Mononuclear cell (primary cell): ENCODE data around the gene CDC25C. TPM values are rescaled to one million over a fixed set of nuclear protein-coding genes. Genes with fewer than 3 reads are reported as not detected.
"Not testable (repeated sequence)": the region's sequence is repeated elsewhere in the genome, so short reads cannot be mapped to it uniquely, and the experiment has no call there.

Source experiments
- H3K27me3 ChIP-seq: 2 replicates; pipeline ENCODE4 v1.6.0; 2011; ENCODE audit warnings: low read length, control low read depth; ENCODE audit not compliant: insufficient read depth
- H3K4me1 ChIP-seq: 2 replicates; pipeline ENCODE4 v1.5.1; 2011; ENCODE audit warnings: mild to moderate bottlenecking, low read length, control low read depth; ENCODE audit not compliant: insufficient read depth
- H3K4me3 ChIP-seq: 2 replicates; pipeline ENCODE4 v1.5.1; 2011; ENCODE audit warnings: mild to moderate bottlenecking, low read length, moderate library complexity
- H3K9me3 ChIP-seq: 2 replicates; pipeline ENCODE4 v1.5.1; 2011; ENCODE audit warnings: low read depth, mild to moderate bottlenecking, control low read depth, low read length
- total RNA-seq: library from RNA; depleted of rRNA; stranded (reverse); fragments of >200 nt; gene quantifications from one replicate; pipeline ENCODE4 v1.2.3, GENCODE V29; 2012

CDC25C gene
- total RNA-seq, 1 donor = 1.2 TPM

GRCh38 chr5:138336952-138337684 is 5.5 kb upstream of the CDC25C start:
- Histone ChIP-seq H3K27me3 (no peaks in the 10 kb centered on the region), H3K4me3 (peak overlapping the region; percentile 81), H3K4me1 (peaks cover 41% of the 10 kb centered on the region), H3K9me3 (no peaks in the 10 kb centered on the region)

- Histone ChIP-seq H3K4me1 (peaks cover 40% of the 10 kb centered on the region), H3K27me3 (no peaks in the 10 kb centered on the region), H3K9me3 (no peaks in the 10 kb centered on the region)
Observed at GRCh38 chr5:138334867-138335447, 3.4 kb upstream of the CDC25C start.

DNA sequence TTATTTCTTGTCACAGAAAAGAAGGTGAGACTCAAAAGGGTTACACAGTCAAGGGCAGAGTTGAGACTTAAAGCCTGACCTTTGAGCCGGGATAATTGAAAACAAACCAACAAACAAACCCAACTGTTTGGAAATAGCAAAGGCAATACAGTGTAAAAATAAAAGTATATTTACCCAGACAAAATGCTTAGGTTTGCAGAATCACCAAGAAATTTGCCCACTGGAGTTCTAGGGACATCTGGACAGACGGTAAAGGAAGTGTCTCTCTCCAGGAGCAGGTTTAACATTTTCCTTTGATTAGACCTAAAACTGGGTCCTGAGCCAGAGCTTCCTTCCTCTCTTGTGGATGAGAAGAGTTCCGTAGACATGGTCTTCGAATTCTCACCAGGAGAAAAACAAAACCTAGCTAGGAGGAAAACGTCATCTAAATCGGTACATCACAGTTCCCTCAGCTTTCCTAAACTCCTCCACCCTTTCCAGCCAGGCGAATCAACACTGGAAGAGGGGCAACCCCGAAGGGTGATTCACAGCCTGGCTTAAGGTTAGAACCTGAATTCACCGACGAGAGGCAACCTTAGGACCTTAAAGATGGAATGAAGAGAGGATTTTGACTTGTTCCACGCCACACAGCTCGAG is 673 bp downstream of the CDC25C start:
- Histone ChIP-seq H3K4me3 (peak overlapping the region; percentile 52), H3K4me1 (peaks cover 18% of the 10 kb centered on the region), H3K9me3 (no peaks in the 10 kb centered on the region), H3K27me3 (no peaks in the 10 kb centered on the region)

More at GRCh38 chr5:138334867-138335447, 3.4 kb upstream of the CDC25C start:
- H3K4me3 ChIP-seq = no peak overlapping the region

DNA sequence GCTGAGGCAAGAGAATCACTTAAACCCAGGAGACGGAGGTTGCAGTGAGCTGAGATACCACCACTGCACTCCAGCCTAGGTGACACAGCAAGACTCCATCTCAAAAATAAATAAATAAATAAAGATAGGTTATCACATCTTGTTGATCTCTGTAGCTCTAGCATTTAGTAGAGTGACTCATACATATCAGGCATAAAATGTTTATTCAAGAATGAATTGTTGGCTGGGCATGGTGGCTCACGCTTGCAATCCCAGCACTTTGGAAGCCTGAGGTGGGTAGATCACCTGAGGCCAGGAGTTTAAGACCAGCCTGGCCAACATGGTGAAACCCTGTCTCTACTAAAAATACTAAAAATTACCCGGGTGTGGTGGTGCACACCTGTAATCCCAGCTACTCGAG is 13.4 kb downstream of the CDC25C start:
- H3K4me3 ChIP-seq, H3K9me3 ChIP-seq, H3K27me3 ChIP-seq, H3K4me1 ChIP-seq: not testable (repeated sequence)

GRCh38 chr5:138316355-138316754 is 15.2 kb downstream of the CDC25C start:
- Histone ChIP-seq H3K9me3 (no peaks in the 10 kb centered on the region), H3K27me3 (no peaks in the 10 kb centered on the region), H3K4me3 (no peak overlapping the region), H3K4me1 (no peaks in the 10 kb centered on the region)

DNA sequence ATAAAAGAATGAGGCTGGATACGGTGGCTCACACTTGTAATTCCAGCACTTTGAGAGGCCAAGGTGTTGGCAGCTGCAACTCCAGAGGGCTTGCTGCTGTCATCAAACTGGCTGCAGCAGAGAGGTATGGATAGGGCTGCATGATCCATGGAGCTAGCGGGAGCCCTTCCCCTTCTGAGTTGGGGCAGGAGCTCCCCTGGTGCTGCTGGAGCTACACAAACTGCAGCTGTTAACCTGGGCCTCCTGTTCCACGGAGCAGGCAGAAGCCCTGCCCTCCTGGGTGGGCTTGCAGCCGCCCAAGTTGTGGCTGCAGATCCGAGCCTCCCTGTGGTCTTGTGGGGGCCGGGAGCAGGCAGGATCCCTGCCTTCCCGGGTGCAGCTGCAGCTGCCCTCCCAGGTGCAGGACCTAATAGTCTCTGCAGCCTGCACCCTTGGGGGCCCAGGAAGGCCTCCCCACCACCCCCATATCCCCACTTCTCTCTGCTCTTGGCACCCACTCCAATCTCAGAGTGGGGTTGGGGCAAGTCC is 15.8 kb downstream of the CDC25C start:
- H3K9me3 ChIP-seq = no peaks in the 10 kb centered on the region
- no peaks in the 10 kb centered on the region for H3K27me3 ChIP-seq
- H3K4me3 ChIP-seq = no peak overlapping the region
- no peaks in the 10 kb centered on the region for H3K4me1 ChIP-seq

- no peak overlapping the region for H3K4me3 ChIP-seq
- no peaks in the 10 kb centered on the region for H3K4me1 ChIP-seq
- H3K27me3 ChIP-seq = no peaks in the 10 kb centered on the region
- H3K9me3 ChIP-seq = no peaks in the 10 kb centered on the region
Observed at GRCh38 chr5:138305797-138306196, 25.8 kb downstream of the CDC25C start.

DNA sequence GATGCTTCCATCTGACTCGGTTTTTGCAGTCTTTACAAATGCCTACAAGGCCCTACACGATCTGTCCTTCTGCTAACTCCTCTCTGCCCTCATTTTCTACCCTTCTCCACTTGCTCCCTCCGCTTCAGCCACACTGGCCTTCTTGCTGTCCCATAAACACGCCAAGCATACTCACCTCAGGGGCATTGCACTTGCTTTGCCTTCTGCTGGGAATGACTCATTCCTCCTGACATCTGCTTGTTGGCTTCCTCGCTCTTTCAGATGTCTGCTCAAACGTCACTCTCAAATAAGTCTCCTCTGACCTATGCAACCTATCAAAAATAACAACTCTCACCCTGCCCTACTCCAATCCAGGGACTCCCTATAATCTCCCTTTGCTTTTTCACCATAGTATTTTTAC is 28.2 kb downstream of the CDC25C start:
- Histone ChIP-seq H3K4me1 (no peaks in the 10 kb centered on the region), H3K4me3 (no peak overlapping the region), H3K9me3 (no peaks in the 10 kb centered on the region), H3K27me3 (no peaks in the 10 kb centered on the region)

DNA sequence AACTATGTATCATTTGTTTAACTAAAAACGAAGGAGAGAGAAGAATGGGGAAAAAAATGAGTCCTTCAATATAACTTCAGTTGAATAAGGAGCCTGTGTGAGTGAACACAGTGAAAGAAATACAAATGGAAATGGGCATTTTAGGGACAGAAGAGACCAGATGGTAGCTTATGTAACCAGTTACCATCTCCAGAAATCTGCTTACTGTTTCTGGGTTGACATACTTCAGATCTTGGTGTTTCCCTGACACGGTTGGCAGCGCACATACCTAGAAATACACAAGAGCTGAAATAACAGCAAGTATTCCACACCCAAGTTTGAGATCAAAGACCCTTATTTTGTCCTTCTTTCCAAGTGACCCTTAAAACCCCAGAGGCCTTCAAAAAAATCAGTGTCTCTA is 42.3 kb downstream of the CDC25C start:
- peaks cover 3% of the 10 kb centered on the region for H3K4me1 ChIP-seq
- H3K9me3 ChIP-seq = no peaks in the 10 kb centered on the region
- H3K27me3 ChIP-seq = no peaks in the 10 kb centered on the region
- H3K4me3 ChIP-seq = no peak overlapping the region

DNA sequence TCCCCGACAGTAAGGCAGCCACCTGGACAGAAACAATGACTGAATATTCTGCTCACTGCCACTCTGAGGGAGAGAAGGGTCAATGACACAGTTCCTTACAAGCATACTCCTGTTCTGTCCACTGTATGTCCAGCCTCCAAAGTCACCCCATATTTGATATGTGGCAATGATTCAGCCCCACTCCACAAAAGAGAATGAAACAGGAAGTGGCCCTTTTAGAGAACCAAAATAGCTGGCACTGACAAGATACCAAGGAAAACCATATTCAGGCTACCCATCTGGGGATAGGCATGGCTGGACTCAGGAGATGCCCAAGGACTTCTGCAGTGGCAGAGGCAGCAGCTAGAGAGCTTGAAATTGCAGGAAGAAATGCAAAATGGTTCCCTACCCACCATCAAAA is 44.4 kb downstream of the CDC25C start:
- no peaks in the 10 kb centered on the region for H3K27me3 ChIP-seq
- no peak overlapping the region for H3K4me3 ChIP-seq
- H3K9me3 ChIP-seq = no peaks in the 10 kb centered on the region
- peaks cover 3% of the 10 kb centered on the region for H3K4me1 ChIP-seq

DNA sequence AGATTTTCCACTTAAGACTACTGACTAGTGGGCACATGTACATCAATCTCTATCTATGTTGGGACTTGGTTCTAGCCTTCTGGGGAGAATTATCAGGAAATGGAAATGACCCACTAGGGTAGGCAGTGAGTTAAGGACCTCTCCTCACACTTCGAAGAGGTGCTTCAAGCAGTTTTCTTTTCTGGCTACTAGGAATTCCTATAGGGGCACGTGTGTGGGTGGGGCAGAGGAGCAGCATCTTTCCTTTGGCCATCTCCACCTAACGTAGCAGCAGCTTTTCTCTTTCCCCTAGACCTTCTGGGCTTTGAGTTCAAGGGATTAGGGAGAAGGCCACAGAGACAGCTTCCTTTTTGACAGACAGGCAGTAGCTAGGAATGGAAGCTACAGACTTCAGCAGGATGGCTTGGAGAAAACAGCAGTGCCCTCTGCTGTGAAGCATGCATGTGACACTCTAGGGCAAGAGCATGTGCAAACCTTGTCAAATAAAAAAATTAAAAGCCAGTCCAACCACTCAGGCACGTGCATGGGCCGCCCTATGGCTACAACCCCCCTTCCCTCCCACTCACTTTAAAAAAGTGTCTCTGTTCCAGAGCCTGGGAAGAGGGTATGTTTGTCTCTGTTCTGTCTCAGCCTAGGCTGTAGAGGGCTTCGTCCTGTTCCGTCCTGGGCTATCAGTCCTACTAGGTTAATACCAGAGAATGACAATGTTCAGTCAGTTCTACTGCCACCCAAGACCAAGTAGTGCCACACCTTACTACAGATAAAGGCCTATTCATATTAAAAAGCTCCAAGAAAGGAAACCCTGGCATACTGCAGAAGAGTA is 48.5 kb downstream of the CDC25C start:
- Histone ChIP-seq H3K9me3 (no peaks in the 10 kb centered on the region), H3K27me3 (no peaks in the 10 kb centered on the region), H3K4me3 (no peak overlapping the region), H3K4me1 (peaks cover 3% of the 10 kb centered on the region)

GRCh38 chr5:138280915-138281314 is 50.7 kb downstream of the CDC25C start:
- Histone ChIP-seq H3K9me3 (no peaks in the 10 kb centered on the region), H3K4me1 (no peaks in the 10 kb centered on the region), H3K4me3 (no peak overlapping the region), H3K27me3 (no peaks in the 10 kb centered on the region)

GRCh38 chr5:138276402-138277054 is 55.1 kb downstream of the CDC25C start:
- Histone ChIP-seq H3K27me3 (peaks cover 20% of the 10 kb centered on the region), H3K4me3 (no peak overlapping the region), H3K9me3 (no peaks in the 10 kb centered on the region), H3K4me1 (no peaks in the 10 kb centered on the region)

- no peak overlapping the region for H3K4me3 ChIP-seq
- H3K27me3 ChIP-seq = peaks cover 20% of the 10 kb centered on the region
- no peaks in the 10 kb centered on the region for H3K9me3 ChIP-seq
- H3K4me1 ChIP-seq = no peaks in the 10 kb centered on the region
Observed at GRCh38 chr5:138275895-138276294, 55.7 kb downstream of the CDC25C start.
